ENCODE measurements around the gene TRIM66.

DNA sequence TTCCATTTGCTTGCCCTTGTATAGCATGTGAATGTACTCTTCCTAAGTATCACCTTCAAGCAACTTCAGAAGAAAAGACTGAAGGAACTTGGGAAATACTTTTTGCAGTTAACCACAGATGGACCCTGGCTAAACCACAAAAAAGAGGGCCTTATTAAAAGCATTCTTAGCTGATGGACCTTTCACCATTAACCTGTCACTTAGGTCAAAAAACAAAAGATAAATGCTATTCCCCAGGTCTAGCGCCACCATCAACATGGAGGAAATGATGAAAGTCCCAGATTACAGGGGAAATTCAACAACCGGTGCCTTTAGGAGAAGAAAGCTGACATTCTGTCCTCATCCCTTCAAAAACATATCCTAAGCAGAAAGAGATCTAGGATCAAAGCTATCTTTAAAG is 117.9 kb downstream of the TRIM66 start:
- no peak for TF ChIP-seq EZH2 (IDR thresholded peaks at IDR 0.05)
- TF ChIP-seq POLR2AphosphoS5 (IDR thresholded peaks at IDR 0.05; ENCODE audit: borderline replicate concordance, low read depth, low read length) = no peak
- TF ChIP-seq FOXP2 (optimal IDR thresholded peaks at IDR 0.05; ENCODE audit: control extremely low read depth, extremely low read length, insufficient read depth) = no peak
